Measurements from ENCODE around the gene CDH23.

DNA sequence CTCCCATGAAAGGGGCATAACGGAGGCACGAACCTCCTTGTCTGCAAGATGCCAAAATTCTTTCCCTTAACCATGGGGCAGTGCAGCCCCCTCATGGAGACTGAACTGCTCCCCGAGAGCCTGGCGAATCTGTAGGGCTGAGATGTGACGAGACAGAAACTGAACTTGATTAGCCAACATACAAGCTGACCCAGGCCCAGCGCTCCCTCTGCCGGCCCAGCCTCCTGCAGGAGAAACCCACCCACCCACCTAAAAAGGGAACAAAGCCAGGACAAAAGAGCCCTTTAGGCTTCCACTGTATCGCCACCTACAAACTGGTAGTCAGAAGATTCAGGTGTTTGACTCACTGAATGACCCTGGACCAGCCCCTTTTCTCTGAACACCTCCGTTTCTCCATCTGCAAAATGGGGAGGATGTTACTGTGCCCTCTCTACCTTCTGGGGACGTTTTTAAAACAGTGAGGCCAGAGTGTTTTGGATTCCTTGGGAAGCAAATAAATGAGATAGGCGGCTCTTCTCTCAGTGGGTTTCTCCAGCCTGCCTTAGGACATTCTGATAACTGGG, 264.4 kb downstream of the CDH23 start:
- TF ChIP-seq POLR2A (IDR thresholded peaks at IDR 0.05; ENCODE audit: low read length), result no peak
- TF ChIP-seq GATA1 (IDR thresholded peaks at IDR 0.05; ENCODE audit: low read depth, low read length), result no peak

Measured in erythroblast (primary cell).